ENCODE data around the gene PLAGL2. TPM values are rescaled to one million over a fixed set of nuclear protein-coding genes. Genes with fewer than 3 reads are reported as not detected.

The PLAGL2 gene, protein sequence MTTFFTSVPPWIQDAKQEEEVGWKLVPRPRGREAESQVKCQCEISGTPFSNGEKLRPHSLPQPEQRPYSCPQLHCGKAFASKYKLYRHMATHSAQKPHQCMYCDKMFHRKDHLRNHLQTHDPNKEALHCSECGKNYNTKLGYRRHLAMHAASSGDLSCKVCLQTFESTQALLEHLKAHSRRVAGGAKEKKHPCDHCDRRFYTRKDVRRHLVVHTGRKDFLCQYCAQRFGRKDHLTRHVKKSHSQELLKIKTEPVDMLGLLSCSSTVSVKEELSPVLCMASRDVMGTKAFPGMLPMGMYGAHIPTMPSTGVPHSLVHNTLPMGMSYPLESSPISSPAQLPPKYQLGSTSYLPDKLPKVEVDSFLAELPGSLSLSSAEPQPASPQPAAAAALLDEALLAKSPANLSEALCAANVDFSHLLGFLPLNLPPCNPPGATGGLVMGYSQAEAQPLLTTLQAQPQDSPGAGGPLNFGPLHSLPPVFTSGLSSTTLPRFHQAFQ
- total RNA-seq, result 2.4 and 2.6 TPM in 2 replicates

DNA sequence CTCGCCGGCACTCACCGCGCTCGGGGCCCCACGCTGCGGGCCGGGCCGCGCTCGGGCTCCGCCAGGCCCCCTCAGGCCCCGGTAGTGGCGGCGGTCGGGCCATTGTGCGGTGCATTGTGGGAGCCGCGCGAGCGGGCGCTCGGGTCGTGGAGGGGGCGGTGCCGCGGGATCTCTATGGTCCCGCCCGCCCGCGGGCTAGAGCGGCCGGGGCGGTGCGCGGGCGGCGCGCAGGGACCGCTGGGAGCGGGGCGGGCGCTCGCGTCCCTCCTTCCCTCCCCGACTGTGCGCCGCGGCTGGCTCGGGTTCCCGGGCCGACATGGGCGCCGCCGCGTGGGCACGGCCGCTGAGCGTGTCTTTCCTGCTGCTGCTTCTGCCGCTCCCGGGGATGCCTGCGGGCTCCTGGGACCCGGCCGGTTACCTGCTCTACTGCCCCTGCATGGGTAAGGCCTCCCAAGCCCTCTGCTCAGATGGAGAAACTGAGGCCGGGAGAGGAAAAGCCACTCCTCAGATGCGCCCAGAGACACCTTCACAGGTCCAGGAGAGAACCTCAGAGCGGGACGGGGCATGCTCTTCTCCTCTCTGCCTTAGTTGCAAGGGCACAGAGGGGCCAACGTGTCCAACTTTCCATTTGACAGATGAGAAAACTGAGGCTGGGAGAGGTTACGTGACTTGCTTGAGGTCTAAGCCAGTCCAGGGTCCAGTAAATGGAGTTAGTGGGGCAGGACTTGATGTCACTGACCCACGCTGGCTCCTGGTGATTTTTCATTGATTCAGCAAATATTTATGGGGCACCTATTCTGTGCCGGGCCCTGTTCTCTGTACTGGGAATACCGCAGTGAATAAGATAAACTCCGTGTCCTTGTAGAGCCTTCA, at the start of gene PLAGL2, which contains the start of gene POFUT1:
Gene PLAGL2, minus strand, starts transcription at position 118 of the 873 bp plus-strand sequence. CDS start 5,565 bp downstream, outside the sequence.
Gene POFUT1, plus strand, starts transcription at position 255 of the 873 bp plus-strand sequence. Its CDS starts 62 bp downstream, at position 317.

Other genes with a start within 250 kb of the PLAGL2 start
- gene XKR7, start 239.6 kb downstream of the PLAGL2 start, total RNA-seq, result not detected in 2 replicates
- not detected in 2 replicates for gene CCM2L, start 197.3 kb downstream of the PLAGL2 start, total RNA-seq
- 0.11 TPM in 1 of 2 replicates, not detected in the other for gene HCK, start 155.5 kb downstream of the PLAGL2 start, total RNA-seq
- 46.8 and 48.2 TPM in 2 replicates for gene TM9SF4, start 98.0 kb downstream of the PLAGL2 start, total RNA-seq
- gene POFUT1, start 137 bp upstream of the PLAGL2 start, total RNA-seq, result 47.6 and 49.4 TPM in 2 replicates
- gene KIF3B, start 69.9 kb upstream of the PLAGL2 start, total RNA-seq, result 36.7 and 42.2 TPM in 2 replicates
- 69.1 and 74.6 TPM in 2 replicates for gene ASXL1, start 150.6 kb upstream of the PLAGL2 start, total RNA-seq